HEK293 (cell line): ENCODE data around the gene MAGI2.

Experiments used
- KLF10 ChIP-seq: fragments of 450-650 bp; IDR thresholded peaks from 2 replicates; pipeline ENCODE4 v1.5.1; 2018; ENCODE audit warnings: missing biosample characterization, mild to moderate bottlenecking, missing genetic modification characterization
- ZNF121 ChIP-seq: fragments of 450-650 bp; formaldehyde crosslinking; IDR thresholded peaks from 2 replicates; pipeline ENCODE4 v1.5.1; 2016; ENCODE audit warnings: missing biosample characterization, missing genetic modification characterization
- ZNF24 ChIP-seq: fragments of 450-650 bp; formaldehyde crosslinking; IDR thresholded peaks from 2 replicates; pipeline ENCODE4 v1.5.1; 2016; ENCODE audit warnings: missing biosample characterization, missing genetic modification characterization
- ZNF311 ChIP-seq: fragments of 450-650 bp; formaldehyde crosslinking; IDR thresholded peaks from 2 replicates; pipeline ENCODE4 v1.5.1; 2017; ENCODE audit warnings: missing biosample characterization, missing genetic modification characterization, borderline replicate concordance
- ZNF394 ChIP-seq: fragments of 450-650 bp; formaldehyde crosslinking; IDR thresholded peaks from 2 replicates; pipeline ENCODE4 v1.5.1; 2016; ENCODE audit warnings: missing biosample characterization, missing genetic modification characterization, mild to moderate bottlenecking, moderate library complexity, borderline replicate concordance
- ZNF626 ChIP-seq: fragments of 450-650 bp; sonication (Bioruptor Pico); formaldehyde crosslinking; IDR thresholded peaks from 2 replicates; pipeline ENCODE4 v1.5.1; 2018; ENCODE audit warnings: missing biosample characterization, missing genetic modification characterization, inconsistent platforms
- ZNF701 ChIP-seq: fragments of 450-650 bp; formaldehyde crosslinking; IDR thresholded peaks from 2 replicates; pipeline ENCODE4 v1.5.1; 2016; ENCODE audit warnings: missing biosample characterization, missing genetic modification characterization
- TF ChIP-seq, protein P1 (sequence below): fragments of 450-650 bp; formaldehyde crosslinking; IDR thresholded peaks from 2 replicates; pipeline ENCODE4; 2016; ENCODE audit warnings: missing biosample characterization, missing genetic modification characterization
- TF ChIP-seq, protein P2 (sequence below): fragments of 450-650 bp; formaldehyde crosslinking; IDR thresholded peaks from 2 replicates; pipeline ENCODE4 v1.5.1; 2016; ENCODE audit warnings: missing biosample characterization, missing genetic modification characterization
- TF ChIP-seq, protein P3 (sequence below): fragments of 450-650 bp; formaldehyde crosslinking; IDR thresholded peaks from 2 replicates; pipeline ENCODE4 v1.5.1; 2016; ENCODE audit warnings: missing biosample characterization, missing genetic modification characterization
- TF ChIP-seq, protein P4 (sequence below): fragments of 450-650 bp; formaldehyde crosslinking; IDR thresholded peaks from 2 replicates; pipeline ENCODE4 v1.5.1; 2016; ENCODE audit warnings: missing biosample characterization, missing genetic modification characterization, borderline replicate concordance

DNA sequence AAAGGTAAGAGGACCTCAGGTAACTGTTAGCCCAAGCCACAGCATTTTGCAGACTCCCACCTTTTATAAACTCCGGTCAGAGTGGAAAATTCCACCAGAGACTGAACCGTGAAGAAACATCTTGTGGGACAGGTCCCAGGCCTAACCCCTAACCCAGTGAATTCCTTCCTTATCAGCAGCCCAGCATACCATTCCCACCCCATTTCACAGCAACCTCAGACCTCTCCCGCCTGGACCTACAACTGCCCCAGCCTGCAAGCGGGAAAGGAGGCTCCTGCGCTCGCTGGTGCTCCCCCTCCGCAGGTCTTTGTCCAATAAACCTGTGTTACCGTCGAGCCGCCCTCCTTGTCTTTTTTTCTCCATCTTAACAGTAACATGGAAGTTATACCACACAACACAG, 736.6 kb downstream of the MAGI2 start:
- TF ChIP-seq ZNF121 (no peak), ZNF626 (tag by site-specific recombination) (no peak), KLF10 (tag by site-specific recombination) (no peak), ZNF394 (no peak), ZNF24 (no peak), ZNF311 (no peak), ZNF701 (tag by site-specific recombination) (no peak)
- TF ChIP-seq, protein P1, sequence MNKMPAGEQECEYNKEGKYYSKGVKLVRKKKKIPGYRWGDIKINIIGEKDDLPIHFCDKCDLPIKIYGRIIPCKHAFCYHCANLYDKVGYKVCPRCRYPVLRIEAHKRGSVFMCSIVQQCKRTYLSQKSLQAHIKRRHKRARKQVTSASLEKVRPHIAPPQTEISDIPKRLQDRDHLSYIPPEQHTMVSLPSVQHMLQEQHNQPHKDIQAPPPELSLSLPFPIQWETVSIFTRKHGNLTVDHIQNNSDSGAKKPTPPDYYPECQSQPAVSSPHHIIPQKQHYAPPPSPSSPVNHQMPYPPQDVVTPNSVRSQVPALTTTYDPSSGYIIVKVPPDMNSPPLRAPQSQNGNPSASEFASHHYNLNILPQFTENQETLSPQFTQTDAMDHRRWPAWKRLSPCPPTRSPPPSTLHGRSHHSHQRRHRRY, result no peak
- TF ChIP-seq, protein P2, sequence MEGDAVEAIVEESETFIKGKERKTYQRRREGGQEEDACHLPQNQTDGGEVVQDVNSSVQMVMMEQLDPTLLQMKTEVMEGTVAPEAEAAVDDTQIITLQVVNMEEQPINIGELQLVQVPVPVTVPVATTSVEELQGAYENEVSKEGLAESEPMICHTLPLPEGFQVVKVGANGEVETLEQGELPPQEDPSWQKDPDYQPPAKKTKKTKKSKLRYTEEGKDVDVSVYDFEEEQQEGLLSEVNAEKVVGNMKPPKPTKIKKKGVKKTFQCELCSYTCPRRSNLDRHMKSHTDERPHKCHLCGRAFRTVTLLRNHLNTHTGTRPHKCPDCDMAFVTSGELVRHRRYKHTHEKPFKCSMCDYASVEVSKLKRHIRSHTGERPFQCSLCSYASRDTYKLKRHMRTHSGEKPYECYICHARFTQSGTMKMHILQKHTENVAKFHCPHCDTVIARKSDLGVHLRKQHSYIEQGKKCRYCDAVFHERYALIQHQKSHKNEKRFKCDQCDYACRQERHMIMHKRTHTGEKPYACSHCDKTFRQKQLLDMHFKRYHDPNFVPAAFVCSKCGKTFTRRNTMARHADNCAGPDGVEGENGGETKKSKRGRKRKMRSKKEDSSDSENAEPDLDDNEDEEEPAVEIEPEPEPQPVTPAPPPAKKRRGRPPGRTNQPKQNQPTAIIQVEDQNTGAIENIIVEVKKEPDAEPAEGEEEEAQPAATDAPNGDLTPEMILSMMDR (tag by site-specific recombination), result no peak
- TF ChIP-seq, protein P3, sequence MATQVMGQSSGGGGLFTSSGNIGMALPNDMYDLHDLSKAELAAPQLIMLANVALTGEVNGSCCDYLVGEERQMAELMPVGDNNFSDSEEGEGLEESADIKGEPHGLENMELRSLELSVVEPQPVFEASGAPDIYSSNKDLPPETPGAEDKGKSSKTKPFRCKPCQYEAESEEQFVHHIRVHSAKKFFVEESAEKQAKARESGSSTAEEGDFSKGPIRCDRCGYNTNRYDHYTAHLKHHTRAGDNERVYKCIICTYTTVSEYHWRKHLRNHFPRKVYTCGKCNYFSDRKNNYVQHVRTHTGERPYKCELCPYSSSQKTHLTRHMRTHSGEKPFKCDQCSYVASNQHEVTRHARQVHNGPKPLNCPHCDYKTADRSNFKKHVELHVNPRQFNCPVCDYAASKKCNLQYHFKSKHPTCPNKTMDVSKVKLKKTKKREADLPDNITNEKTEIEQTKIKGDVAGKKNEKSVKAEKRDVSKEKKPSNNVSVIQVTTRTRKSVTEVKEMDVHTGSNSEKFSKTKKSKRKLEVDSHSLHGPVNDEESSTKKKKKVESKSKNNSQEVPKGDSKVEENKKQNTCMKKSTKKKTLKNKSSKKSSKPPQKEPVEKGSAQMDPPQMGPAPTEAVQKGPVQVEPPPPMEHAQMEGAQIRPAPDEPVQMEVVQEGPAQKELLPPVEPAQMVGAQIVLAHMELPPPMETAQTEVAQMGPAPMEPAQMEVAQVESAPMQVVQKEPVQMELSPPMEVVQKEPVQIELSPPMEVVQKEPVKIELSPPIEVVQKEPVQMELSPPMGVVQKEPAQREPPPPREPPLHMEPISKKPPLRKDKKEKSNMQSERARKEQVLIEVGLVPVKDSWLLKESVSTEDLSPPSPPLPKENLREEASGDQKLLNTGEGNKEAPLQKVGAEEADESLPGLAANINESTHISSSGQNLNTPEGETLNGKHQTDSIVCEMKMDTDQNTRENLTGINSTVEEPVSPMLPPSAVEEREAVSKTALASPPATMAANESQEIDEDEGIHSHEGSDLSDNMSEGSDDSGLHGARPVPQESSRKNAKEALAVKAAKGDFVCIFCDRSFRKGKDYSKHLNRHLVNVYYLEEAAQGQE (tag by site-specific recombination), result no peak
- TF ChIP-seq, protein P4, sequence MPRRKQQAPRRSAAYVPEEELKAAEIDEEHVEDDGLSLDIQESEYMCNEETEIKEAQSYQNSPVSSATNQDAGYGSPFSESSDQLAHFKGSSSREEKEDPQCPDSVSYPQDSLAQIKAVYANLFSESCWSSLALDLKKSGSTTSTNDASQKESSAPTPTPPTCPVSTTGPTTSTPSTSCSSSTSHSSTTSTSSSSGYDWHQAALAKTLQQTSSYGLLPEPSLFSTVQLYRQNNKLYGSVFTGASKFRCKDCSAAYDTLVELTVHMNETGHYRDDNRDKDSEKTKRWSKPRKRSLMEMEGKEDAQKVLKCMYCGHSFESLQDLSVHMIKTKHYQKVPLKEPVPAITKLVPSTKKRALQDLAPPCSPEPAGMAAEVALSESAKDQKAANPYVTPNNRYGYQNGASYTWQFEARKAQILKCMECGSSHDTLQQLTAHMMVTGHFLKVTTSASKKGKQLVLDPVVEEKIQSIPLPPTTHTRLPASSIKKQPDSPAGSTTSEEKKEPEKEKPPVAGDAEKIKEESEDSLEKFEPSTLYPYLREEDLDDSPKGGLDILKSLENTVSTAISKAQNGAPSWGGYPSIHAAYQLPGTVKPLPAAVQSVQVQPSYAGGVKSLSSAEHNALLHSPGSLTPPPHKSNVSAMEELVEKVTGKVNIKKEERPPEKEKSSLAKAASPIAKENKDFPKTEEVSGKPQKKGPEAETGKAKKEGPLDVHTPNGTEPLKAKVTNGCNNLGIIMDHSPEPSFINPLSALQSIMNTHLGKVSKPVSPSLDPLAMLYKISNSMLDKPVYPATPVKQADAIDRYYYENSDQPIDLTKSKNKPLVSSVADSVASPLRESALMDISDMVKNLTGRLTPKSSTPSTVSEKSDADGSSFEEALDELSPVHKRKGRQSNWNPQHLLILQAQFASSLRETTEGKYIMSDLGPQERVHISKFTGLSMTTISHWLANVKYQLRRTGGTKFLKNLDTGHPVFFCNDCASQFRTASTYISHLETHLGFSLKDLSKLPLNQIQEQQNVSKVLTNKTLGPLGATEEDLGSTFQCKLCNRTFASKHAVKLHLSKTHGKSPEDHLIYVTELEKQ (tag by site-specific recombination), result no peak
